ENCODE data around the gene BHLHE40.
A peak's percentile ranks its signal among the peaks of the same experiment; 100 is the strongest.

The BHLHE40 gene

DNA sequence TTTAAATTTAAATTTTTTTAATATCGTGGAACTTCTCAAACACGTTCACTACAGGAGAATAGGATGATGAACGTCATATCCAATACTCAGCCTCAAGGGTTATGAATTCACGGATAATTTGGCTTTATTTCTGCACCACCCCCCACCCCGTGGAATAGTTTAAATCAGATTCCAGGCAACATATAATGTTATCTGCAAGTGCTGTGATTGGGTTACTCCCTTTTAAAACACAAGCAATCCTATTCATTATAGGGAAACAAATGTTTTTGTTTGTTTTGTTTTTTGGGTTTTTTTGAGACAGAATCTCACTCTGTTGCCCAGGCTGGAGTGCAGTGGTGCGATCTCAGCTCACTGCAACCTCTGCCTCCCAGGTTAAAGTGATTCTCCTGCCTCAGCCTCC is 30.9 kb downstream of the BHLHE40 start:
- CTCF ChIA-PET, result no interaction called here
- no peak overlapping the region for H3K27ac ChIP-seq
- no peak for DNase-seq (ENCODE audit: low spot score)
- POLR2A ChIA-PET (ENCODE audit: low non-redundant PET), result no interaction called here
- TF ChIP-seq, protein P1, sequence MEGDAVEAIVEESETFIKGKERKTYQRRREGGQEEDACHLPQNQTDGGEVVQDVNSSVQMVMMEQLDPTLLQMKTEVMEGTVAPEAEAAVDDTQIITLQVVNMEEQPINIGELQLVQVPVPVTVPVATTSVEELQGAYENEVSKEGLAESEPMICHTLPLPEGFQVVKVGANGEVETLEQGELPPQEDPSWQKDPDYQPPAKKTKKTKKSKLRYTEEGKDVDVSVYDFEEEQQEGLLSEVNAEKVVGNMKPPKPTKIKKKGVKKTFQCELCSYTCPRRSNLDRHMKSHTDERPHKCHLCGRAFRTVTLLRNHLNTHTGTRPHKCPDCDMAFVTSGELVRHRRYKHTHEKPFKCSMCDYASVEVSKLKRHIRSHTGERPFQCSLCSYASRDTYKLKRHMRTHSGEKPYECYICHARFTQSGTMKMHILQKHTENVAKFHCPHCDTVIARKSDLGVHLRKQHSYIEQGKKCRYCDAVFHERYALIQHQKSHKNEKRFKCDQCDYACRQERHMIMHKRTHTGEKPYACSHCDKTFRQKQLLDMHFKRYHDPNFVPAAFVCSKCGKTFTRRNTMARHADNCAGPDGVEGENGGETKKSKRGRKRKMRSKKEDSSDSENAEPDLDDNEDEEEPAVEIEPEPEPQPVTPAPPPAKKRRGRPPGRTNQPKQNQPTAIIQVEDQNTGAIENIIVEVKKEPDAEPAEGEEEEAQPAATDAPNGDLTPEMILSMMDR (conservative IDR thresholded peaks at IDR 0.05; ENCODE audit: low read depth), result no peak

DNA sequence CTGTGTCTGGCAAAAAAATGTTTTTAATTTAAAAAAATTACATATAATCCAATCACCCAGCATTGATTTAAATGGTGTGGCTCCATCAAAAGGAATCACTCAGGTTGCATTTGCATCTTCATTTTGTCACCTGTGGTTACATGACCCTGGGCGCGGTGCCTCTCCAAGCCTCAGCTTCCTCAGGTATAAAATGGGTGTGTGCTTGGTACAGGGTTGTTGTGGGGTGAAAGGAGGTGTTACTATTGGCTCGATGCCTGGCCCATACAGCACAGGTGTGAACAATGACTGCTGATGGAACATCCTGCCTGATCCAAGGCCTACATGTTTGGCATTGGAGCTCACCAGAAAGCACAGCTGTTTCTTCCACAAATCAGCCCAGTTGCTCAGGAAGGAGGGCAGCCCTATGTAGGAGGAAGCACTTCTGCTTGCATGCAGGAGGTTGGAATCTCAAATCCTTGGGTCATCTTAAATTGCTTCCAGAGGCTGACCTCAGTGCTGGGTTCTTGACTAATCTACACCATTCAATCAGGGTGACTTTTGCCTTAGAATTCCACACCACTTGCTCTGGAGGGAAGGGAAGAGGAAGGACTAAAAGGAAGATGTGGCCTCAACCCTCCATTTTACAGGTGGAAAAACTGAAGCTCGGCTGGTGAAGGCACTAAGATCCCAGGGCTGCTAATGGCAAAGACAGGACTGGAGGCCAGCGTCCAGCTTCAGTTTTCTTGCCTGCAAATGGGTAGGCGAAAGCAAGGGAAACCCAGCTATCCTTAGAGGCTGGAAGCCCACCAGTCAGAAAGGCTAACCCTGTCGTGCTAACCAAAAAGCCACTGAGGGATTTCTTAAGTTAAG is 31.7 kb downstream of the BHLHE40 start:
- POLR2A ChIA-PET (ENCODE audit: low non-redundant PET), result no interaction called here
- DNase-seq (ENCODE audit: low spot score), result no peak
- H3K27ac ChIP-seq, result no peak overlapping the region
- TF ChIP-seq, protein P1 (conservative IDR thresholded peaks at IDR 0.05; ENCODE audit: low read depth), result no peak
- CTCF ChIA-PET, result no interaction called here

DNA sequence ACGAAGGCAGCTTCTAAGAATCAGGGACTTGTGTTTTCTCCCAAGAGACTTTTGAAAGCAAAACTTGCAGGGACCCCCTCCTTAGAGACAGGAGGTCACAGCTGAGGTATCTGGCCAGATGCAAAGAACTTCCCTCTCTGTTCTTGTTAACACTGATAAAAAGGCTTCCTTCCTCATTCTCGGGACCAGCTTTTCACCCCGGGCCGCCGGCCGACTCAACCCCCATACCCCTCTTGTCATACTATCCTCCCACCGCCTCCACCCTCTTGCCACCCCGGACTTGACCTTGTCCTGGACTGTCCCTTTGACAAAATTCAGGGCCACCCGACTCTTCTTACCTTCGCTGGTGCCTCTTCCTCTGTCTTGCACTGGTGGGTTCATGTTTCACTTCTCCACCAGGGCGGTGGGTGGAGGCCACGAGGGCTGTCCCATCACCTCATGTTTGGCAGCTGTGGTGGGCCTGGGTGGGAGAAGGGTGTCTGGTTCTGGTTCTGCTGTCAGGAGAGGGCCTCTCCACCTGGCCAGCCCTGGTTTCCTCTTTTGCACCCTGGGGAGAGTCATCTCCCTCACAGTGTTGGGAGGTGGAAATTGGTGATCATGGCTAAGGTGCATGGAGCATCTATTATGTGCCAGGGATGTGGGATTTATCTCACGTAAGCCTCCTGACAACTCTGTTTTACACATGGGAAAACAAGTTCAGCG is 32.5 kb downstream of the BHLHE40 start:
- POLR2A ChIA-PET (ENCODE audit: low non-redundant PET), result no interaction called here

DNA sequence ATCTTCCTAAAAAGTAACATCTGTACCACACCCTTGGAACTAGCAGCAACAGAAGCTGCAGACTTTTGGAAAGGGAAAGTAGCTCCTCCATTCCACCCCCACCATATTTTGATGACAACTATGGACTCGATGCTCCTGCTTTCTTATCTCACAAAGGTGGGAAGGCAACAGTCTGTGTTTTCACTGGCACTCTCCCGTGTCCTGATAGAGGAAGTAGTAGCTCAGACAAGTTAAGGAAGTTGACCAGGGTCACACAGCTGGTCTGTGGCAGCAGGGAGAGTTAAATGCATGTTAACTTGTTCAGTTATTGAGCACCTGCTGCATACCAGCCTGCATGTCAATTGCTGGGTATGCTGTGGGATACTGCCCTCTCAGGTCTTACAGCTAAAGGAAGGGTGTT is 33.1 kb downstream of the BHLHE40 start:
- DNase-seq (ENCODE audit: low spot score), result no peak
- peak overlapping the region; percentile 76 for H3K27ac ChIP-seq
- ChIA-PET POLR2A (ENCODE audit: low non-redundant PET) (no interaction called here), CTCF (no interaction called here)
- TF ChIP-seq, protein P1 (conservative IDR thresholded peaks at IDR 0.05; ENCODE audit: low read depth), result no peak

More for the DNA sequence above, 32.5 kb downstream of the BHLHE40 start:
- no peak for DNase-seq (ENCODE audit: low spot score)
- CTCF ChIA-PET, result no interaction called here
- TF ChIP-seq, protein P1 (conservative IDR thresholded peaks at IDR 0.05; ENCODE audit: low read depth), result no peak
- no peak overlapping the region for H3K27ac ChIP-seq

DNA sequence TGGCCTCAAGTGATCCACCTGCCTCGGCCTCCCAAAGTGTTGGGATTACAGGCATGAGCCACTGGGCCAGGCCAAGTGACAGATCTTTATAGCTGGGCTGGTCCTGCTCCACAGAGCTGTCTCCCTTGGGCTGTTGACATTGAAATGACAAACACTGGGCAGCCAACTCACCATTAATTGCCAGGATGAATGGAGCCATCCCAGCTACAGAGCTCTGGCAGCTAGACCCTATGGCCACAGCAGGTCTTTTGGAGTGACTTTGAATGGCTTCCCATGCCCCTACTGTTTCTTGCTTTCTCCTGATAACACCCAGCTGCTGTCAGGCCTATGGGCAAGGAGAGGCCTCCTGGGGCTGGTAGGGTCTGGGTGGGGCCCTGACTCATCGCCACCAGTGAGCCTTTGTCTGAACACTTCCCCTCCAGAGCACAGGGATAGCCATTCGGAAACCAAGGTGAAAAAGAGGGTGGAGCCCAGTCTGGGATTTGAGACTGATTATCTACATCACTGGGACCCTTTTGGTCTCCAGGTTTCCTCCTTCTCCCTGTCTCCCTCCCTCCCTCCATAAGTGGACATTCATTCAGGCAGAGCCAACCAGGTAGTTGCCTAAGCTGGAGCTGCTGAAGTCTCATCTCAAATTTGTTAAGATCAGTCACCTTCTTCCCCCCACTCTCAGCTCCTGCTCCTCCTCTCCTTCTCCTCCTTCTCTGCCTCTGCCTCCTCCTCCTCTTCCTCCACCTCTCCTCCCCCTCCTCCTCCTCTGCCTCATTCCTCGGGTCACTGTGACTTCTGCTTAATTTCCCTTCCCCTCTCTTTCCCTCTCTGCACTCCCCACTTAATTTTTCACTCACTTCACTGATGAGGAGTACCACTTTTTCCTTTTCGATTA is 34.0 kb downstream of the BHLHE40 start:
- DNase-seq (ENCODE audit: low spot score), result peak; percentile 77
- TF ChIP-seq, protein P1 (conservative IDR thresholded peaks at IDR 0.05; ENCODE audit: low read depth), result no peak
- ChIA-PET POLR2A (ENCODE audit: low non-redundant PET) (interaction anchor here (1.0 kb wide), 1 partner anchor 33 kb away, joined by 4 read pairs; no protein-coding TSS in a partner anchor), CTCF (no interaction called here)
- peak overlapping the region; percentile 76 for H3K27ac ChIP-seq

DNA sequence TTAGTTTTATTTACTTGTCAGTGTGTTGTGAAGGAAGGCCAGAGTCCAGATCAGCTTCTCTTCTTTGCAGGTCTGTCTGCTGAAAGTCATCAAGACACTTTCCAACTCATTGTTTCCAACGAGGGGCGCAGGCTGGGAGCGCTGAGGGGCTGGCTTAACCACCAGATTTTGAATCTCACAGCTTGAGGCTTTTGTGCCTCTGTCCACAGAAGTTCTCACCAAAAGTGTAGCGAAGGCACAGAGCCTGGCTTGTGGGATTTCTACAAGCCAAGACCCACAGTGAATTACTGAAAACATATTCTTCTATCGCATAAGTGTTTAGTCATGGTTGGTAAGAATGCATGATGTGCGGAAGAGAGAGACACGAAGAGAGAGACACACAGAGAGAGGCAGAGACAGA is 35.2 kb downstream of the BHLHE40 start:
- H3K27ac ChIP-seq, result no peak overlapping the region
- TF ChIP-seq, protein P1 (conservative IDR thresholded peaks at IDR 0.05; ENCODE audit: low read depth), result no peak
- CTCF ChIA-PET, result no interaction called here
- POLR2A ChIA-PET (ENCODE audit: low non-redundant PET), result no interaction called here
- DNase-seq (ENCODE audit: low spot score), result no peak
